HG03103 (cell line): ENCODE results near the gene NNMT.

Experiments
- ATAC-seq: cut with Tn5 transposase; IDR thresholded peaks from one replicate; pipeline ENCODE4 v1.9.1; 2021; ENCODE audit warnings: low read depth; ENCODE audit not compliant: unreplicated experiment

NNMT gene

GRCh38 chr11:114262681-114263512, 33.3 kb upstream of the NNMT start:
- ATAC-seq: no peak

GRCh38 chr11:114263513-114264170, 32.6 kb upstream of the NNMT start:
- no peak for ATAC-seq

DNA sequence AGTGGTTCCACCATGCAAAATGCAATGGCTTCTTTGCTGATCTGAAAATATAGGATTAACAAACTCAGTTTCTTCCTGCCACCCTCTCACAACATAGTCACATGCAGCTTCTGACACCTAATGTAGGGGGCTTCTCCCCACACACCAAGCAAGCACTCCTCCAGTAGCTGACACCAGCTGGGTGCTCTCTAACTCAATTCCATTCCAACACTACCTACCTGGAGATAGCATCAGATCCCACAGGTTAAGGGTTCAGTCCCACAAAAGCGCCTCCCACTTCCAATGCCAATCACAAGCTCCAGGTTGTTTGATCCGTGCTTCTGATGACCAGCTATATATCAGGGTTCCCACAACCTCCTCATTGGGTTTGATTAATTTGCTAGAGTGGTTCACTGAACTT, 31.8 kb upstream of the NNMT start:
- ATAC-seq: no peak

- ATAC-seq: no peak
Measured at GRCh38 chr11:114265122-114265878, 30.9 kb upstream of the NNMT start.

GRCh38 chr11:114269498-114269897, 26.7 kb upstream of the NNMT start:
- no peak for ATAC-seq

GRCh38 chr11:114270531-114271270, 25.5 kb upstream of the NNMT start:
- no peak for ATAC-seq

DNA sequence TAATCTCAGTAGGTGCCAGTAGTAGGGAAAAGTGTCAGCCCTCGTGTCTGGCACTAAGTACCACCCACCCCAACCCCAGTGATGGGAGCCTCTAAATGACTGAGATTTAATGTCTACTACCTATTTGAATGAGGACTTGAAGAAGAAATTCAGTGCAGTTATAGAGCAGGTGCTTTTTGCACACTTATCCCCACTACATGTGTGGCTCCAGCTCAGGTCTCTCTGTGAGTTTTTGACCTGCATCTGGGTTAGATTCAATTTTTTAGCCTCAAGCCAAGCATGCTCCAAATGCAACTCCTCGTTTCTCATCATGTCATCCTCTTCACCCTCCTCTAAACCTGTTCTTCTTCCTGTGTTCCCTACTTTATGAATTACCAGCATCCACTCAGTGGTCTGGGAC, 24.9 kb upstream of the NNMT start:
- ATAC-seq: no peak

GRCh38 chr11:114272311-114272710, 23.9 kb upstream of the NNMT start:
- no peak for ATAC-seq

GRCh38 chr11:114273071-114273470, 23.1 kb upstream of the NNMT start:
- no peak for ATAC-seq

DNA sequence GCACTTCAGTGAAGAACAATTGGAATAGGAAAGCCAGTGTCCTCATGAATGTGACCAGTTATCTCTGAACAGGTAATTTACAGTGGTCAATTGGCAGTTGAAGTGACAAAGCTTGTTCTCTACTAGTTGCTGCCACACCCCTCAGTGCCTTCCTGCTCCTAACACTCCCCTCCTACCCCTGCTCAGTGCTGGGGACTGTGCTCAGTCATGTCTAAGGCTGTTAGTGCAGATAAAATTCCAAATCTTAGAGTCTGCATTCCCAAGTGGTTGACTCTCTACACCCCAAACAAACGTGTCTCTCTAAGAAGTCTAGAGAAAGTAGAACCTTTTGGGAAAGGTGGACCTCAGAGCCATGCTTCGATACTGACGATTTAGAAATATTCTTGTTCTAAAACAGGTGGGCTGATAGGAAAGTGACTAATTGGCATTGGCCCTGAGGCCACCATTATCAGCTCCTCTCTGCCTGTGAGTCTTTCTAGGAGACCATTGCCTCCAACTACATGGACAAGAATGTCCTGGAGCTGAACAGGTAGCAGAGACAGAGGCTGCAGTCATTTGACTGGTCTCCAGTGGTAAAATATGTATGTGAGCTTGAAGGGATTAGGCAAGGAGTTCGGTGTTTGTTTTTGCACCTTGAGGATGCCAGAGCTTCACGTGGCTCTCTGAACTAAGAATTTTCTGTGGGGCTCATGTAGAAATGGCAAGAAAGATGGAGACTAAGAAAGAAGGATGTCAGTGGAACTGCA, 22.1 kb upstream of the NNMT start:
- no peak for ATAC-seq

DNA sequence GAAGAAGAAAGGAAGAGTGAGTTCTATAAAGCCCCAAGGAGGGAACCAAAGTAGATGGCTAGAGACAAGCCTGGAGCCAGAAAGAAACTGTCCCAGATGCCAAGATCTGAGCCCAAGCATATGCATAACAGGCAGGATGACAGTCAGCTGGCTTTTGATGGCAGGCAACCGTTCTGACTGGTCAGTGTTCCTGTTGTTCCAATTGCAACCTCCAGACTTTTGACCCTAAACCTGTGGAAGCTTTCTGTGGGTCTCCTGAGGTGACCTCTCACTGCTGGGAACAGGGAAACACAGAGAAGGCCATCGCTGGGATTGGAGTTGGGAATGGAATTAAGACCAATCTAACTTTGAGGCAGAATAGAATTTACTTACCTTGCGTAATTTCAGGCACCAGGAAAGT, 21.6 kb upstream of the NNMT start:
- no peak for ATAC-seq

DNA sequence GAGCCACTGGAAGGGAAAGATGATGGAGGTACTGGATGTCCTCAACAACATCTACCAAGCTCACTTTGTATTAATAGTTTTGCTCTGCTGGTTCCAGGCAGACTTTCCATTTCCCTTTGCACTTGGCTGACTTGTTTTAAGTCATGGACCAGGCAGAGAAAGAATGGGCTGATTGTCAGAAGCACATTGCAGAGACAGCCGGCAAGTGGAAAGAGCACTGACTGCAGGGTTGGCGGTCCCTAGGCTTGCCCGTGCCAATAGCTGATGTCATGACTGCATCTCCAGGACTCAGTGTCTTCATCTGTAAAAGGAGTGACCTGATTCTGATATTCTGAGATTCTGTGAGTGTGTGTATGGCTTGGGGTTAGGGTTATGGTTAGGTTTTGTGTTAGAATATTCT, 20.9 kb upstream of the NNMT start:
- no peak for ATAC-seq

DNA sequence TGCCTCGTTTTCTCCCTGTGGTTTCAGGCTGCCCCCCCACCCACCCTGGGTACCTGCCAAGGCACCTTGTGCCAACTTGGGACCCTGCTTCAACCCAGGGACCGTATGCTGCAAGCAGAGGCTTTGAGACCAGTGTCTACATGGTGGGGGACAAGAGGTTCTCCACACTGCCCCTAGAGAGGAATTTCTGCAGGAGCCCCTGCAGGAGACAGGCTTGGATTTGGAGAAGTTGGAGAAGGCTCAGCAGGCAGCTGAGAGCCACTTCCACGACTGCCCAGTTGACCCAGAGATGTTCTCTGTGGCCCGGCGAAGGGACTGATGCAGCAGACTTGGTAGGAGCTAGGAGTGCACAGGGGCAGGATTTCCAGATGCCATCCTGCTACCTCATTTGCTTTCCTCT, 20.1 kb upstream of the NNMT start:
- ATAC-seq: no peak

- no peak for ATAC-seq
Measured at GRCh38 chr11:114277637-114278341, 18.4 kb upstream of the NNMT start.

DNA sequence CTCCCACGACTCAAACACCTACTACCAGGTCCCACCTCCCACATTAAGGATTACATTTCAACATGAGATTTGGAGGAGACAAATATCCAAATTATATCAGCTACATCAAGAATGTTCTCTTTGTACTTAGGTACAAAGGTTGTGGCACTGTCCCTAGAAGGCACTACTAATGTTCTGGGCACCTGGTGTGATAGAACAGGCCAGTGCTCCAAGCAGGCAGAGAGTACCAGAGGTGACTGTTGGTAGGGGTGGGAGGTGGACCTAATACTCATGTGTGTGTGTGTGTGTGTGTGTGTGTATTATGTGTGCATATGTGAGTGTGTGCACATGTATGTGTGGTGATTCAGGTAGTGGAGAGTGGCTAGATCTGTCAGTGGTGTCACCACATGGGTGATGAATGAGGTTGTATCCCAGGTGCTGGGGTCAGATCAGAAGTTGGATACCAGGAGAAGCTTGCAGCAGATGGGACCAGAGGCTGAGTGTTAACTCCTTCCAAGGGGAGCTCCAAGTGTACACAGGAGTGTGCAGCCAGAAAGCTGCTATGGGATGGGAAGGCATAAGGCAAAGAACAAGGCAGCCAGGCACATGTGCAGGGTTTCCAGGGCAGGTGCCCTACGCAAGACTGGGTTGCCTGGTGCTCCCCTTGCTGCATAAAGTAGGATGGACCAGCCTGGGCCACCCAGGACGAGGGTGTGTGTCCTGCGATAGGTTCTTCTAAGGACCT, 17.7 kb upstream of the NNMT start:
- ATAC-seq: no peak

- ATAC-seq: no peak
Measured at GRCh38 chr11:114279792-114280546, 16.2 kb upstream of the NNMT start.

DNA sequence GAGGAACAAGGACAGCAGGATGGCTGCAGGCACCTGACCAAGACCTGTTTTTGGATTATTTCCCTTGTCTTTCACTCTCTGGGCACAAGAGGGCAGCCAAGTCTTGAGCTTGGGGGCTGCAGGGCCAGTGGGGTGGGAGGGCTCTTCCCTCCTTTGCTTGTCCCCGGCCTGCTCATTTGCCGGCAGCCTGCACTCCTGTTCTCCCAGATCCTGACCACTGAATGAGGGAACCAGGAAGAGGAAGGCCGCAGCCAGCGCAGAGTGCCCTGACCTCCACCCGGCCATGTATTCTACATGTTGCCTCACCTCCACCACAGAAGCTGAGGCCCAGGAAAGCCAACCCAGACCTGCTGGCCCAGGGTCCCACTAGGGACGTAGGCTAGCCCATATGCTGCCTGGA, 15.5 kb upstream of the NNMT start:
- no peak for ATAC-seq

- no peak for ATAC-seq
Measured at GRCh38 chr11:114281388-114281956, 14.7 kb upstream of the NNMT start.
